ENCODE measurements around the gene RAB6A. TPM values are rescaled to one million over a fixed set of nuclear protein-coding genes. Genes with fewer than 3 reads are reported as not detected.

RAB6A gene
- total RNA-seq, 1 experiment from 2014 or later = 105 TPM

DNA sequence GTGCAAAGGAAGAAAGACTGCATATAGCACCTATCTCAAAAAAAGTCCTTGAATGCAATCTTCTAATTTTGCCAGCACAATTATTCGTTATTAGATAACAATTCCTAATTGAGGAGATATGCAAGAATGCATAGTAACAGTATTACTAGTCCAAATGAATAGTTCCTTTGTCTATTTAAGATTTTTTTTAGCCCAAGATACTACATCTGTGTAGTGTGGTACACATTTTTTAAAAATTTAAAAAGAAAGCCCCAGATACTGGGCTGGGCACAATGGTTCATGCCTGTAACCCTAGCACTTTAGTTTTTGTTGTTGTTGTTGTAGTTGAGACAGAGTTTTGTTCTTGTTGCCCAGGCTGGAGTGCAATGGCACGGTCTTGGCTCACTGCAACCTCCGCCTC, 43.7 kb downstream of the RAB6A start:
- no peaks in the 10 kb centered on the region for H3K9me3 ChIP-seq (ENCODE audit: low read depth, low read length, poor library complexity, severe bottlenecking)
- H3K27me3 ChIP-seq (replicated peaks; ENCODE audit: insufficient read depth, low read depth, low read length, poor library complexity) = no peaks in the 10 kb centered on the region
- no peak overlapping the region for H3K27ac ChIP-seq (ENCODE audit: low read depth, low read length, poor library complexity, severe bottlenecking)
- BruUV-seq (replicated peaks) = no TSS peak
- intact Hi-C loops (cut with micrococcal nuclease; ENCODE audit: unreplicated experiment) = no loop called here
- H3K4me3 ChIP-seq (ENCODE audit: low read depth, low read length, poor library complexity, severe bottlenecking) = no peak overlapping the region
- H3K36me3 ChIP-seq (ENCODE audit: insufficient read depth, low read length, poor library complexity, severe bottlenecking) = peaks cover 4% of the 10 kb centered on the region
- DNase-seq (ENCODE audit: low spot score) = no peak
- ChIA-PET POLR2A (ENCODE audit: low non-redundant PET) (no interaction called here), CTCF (no interaction called here)
- H3K4me1 ChIP-seq (ENCODE audit: insufficient read depth, low read length, poor library complexity, severe bottlenecking) = peaks cover 13% of the 10 kb centered on the region
- TF ChIP-seq EZH2 (IDR thresholded peaks at IDR 0.05; ENCODE audit: borderline replicate concordance, low read depth, low read length, poor library complexity, severe bottlenecking) = no peak
- no peak for TF ChIP-seq CTCF (conservative IDR thresholded peaks at IDR 0.05; ENCODE audit: low read depth, low read length)

DNA sequence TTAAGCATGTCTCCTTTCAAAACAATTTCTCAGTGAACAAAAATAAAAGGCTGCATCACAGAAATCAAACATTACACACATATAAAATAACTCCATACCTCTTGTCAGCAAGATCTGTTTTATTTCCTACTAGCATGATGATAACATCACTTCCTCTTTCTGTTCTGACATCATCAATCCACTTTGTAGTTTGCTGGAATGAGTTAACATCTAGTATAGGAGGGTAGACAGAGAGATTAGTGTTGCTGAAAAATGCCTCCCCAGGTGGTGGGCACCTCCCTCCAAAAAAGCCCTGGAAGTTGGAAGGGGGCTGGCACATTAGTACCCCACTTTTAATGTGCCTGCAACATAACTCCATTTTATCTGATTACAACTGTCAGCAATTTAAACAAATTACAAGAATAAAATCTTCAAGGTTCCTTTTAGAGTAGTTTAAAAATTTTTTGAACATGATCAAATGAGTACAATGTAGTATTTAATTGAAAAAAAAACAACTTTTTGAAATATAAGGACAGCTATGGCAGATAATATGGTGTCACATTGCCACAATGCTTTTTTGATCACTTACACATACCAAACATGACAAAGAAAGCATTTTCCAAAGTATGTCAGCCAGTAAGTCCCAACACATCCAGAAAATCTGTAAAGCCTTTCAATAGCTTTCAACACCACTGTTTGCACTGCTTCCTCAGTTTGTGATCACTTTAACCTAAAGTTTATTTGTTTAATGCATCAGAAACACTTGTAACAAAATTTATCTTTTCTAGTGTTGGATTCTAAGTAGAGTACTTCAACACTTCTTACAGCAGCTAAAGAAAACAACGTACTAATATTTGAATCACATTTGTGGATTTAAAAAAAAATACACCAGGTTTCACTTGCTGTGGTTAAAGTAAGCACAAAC, 44.5 kb downstream of the RAB6A start:
- H3K9me3 ChIP-seq (ENCODE audit: low read depth, low read length, poor library complexity, severe bottlenecking) = no peaks in the 10 kb centered on the region
- H3K27me3 ChIP-seq (replicated peaks; ENCODE audit: insufficient read depth, low read depth, low read length, poor library complexity) = no peaks in the 10 kb centered on the region
- H3K36me3 ChIP-seq (ENCODE audit: insufficient read depth, low read length, poor library complexity, severe bottlenecking) = peaks cover 4% of the 10 kb centered on the region
- no TSS peak for BruUV-seq (replicated peaks)
- ChIA-PET CTCF (no interaction called here), POLR2A (ENCODE audit: low non-redundant PET) (no interaction called here)
- H3K4me3 ChIP-seq (ENCODE audit: low read depth, low read length, poor library complexity, severe bottlenecking) = no peak overlapping the region
- H3K4me1 ChIP-seq (ENCODE audit: insufficient read depth, low read length, poor library complexity, severe bottlenecking) = peaks cover 17% of the 10 kb centered on the region
- DNase-seq (ENCODE audit: low spot score) = peak; percentile 33
- no peak for TF ChIP-seq CTCF (conservative IDR thresholded peaks at IDR 0.05; ENCODE audit: low read depth, low read length)
- TF ChIP-seq EZH2 (IDR thresholded peaks at IDR 0.05; ENCODE audit: borderline replicate concordance, low read depth, low read length, poor library complexity, severe bottlenecking) = no peak
- intact Hi-C loops (cut with micrococcal nuclease; ENCODE audit: unreplicated experiment) = no loop called here
- H3K27ac ChIP-seq (ENCODE audit: low read depth, low read length, poor library complexity, severe bottlenecking) = no peak overlapping the region

- ChIA-PET CTCF (no interaction called here), POLR2A (ENCODE audit: low non-redundant PET) (no interaction called here)
- intact Hi-C loops (cut with micrococcal nuclease; ENCODE audit: unreplicated experiment) = no loop called here
- H3K4me1 ChIP-seq (ENCODE audit: insufficient read depth, low read length, poor library complexity, severe bottlenecking) = peaks cover 17% of the 10 kb centered on the region
- H3K4me3 ChIP-seq (ENCODE audit: low read depth, low read length, poor library complexity, severe bottlenecking) = no peak overlapping the region
- H3K36me3 ChIP-seq (ENCODE audit: insufficient read depth, low read length, poor library complexity, severe bottlenecking) = peaks cover 1% of the 10 kb centered on the region
- no peak for DNase-seq (ENCODE audit: low spot score)
- no peaks in the 10 kb centered on the region for H3K27me3 ChIP-seq (replicated peaks; ENCODE audit: insufficient read depth, low read depth, low read length, poor library complexity)
- TF ChIP-seq EZH2 (IDR thresholded peaks at IDR 0.05; ENCODE audit: borderline replicate concordance, low read depth, low read length, poor library complexity, severe bottlenecking) (no peak), CTCF (conservative IDR thresholded peaks at IDR 0.05; ENCODE audit: low read depth, low read length) (no peak)
- BruUV-seq (replicated peaks) = no TSS peak
- no peak overlapping the region for H3K27ac ChIP-seq (ENCODE audit: low read depth, low read length, poor library complexity, severe bottlenecking)
- H3K9me3 ChIP-seq (ENCODE audit: low read depth, low read length, poor library complexity, severe bottlenecking) = no peaks in the 10 kb centered on the region
Observed at GRCh38 chr11:73715541-73715940, 45.3 kb downstream of the RAB6A start.

All from A673 (cell line).